GM19455 (cell line): ENCODE results near the gene IL15.
"Not testable (repeated sequence)": the region's sequence is repeated elsewhere in the genome, so short reads cannot be mapped to it uniquely, and the experiment has no call there.

ENCODE experiments used
- ATAC-seq: cut with Tn5 transposase; IDR thresholded peaks from one replicate; pipeline ENCODE4 v1.9.1; 2021; ENCODE audit not compliant: unreplicated experiment

The IL15 gene

DNA sequence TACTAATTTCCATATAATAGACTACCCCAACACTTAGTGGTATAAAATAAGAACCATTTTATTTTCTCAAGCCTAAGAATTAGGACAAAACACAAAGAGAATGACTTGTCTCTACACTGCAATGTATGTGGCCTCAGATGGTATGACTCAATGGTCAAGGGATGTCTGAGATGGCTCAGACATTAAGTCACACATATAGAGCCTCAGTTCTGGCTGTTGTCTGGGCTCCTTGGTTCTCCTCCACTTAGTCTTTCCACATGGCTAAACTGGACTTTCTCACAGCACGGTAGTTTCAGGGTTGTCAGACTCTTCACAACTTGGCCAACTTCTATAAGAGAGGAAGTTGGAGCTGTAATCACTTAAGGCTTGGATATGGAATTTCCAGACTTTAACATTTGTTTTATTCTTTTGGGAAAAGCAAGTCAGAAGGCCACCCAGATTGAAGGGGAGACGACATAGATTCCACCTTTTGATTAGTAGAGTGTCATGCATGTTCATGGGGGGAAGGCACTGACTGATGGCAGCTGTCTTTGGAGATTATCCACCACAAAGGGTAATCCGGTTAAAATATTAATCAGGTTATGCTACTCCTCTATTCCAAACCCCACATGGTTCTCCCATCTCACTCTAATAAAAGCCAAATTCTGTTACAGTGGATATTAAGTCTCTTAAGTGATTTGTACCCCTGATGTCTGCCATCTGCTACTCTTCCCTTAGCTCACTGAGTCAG is 9.4 kb downstream of the IL15 start:
- ATAC-seq: no peak

DNA sequence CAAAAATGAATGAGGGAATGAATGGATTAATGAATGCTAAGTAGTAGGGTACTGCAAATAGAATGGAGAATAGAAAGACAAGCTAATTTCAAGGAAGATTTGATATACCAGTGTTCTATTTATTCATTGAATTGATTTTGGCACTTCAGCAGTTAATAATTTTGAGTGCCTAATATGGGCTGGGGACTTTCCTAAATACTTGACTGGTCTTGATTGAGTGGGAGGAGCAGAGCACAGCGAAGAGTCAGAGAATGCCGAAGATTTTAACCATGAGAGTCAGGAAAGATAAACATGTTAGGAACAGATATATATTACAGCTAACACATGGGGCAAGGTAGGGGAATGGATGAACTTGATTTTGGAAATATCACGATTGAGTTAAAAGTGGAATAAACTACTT is 10.6 kb downstream of the IL15 start:
- ATAC-seq: no peak

DNA sequence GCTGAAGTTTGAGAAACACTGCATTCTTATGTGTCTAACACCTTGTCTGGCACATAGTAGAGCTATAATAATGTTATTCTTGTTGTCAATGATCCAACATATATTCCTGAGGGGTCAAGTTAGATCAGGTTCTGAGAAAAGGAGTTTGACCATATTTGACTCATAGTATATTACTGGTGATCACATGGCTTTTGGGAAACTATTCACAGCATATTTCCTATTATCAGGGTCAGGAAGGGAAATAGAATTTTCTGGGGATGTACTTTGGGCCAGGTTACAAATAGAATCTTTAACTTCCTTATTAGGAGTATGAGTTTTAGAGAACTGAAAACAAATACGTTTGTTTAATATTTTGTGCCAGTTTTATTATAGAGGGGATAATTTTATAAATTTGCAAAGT is 11.6 kb downstream of the IL15 start:
- ATAC-seq: no peak

DNA sequence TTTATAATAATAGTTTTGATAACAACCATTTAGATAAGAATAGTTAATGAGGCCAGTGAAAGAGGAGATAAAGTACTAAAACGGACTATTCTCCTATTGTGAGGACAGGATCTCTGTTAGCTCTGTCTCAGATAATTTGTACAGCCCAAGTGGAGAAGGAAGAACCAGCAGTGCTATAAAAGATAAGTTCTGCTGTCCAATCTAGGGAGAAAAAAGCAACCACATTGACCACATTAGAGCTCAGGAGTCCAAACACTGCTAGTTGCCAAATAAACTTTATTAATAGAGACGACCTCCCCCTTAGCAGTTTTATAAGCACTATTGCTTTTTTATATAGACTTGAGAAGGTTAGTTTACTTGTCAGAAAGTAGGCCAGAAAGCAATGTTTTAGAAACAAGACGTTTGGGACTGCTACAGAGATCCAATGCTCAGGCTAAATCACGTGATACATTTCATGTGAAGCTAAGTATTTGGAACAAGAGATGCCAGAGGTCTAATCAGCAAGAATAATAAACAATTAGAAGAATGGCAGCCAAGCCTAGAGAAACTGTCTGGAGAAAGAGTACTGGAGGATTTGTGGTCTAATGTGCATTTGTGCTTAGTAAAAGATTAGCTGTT is 15.9 kb downstream of the IL15 start:
- ATAC-seq: no peak

DNA sequence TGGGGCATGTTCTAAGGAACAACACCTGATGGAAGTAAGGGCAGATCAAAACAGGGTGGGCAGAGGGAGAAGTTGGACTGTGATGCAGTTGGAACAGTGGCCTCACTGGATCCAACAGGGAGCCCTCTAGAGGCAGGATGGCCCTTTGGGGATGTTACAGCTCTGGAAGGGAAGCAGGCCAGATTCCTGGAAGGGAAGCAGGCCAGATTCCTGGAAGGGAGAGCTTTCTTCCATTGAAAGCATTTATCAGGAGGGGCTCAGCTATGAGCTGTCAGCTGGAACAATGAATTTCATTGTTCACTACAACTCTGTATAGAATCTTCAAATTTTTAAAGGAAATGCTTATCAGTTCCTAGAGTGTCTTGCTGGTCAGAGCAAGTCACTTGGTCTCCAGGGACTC is 17.7 kb downstream of the IL15 start:
- no peak for ATAC-seq

DNA sequence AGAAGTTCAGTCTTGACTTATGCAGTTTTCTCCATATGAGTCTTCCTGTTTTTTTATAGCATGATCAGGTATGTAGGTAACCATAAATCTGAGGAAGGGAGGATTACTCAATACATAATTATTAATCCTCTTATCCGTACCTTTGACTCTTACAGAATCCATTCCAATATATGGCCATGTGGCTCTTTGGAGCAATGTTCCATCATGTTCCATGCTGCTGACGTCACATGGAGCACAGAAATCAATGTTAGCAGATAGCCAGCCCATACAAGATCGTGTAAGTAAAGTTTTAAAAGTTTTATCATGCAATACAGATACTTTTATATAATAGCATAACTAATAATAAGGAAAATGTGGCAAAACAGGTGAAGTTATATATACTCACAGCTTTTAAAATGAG is 19.6 kb downstream of the IL15 start:
- no peak for ATAC-seq

DNA sequence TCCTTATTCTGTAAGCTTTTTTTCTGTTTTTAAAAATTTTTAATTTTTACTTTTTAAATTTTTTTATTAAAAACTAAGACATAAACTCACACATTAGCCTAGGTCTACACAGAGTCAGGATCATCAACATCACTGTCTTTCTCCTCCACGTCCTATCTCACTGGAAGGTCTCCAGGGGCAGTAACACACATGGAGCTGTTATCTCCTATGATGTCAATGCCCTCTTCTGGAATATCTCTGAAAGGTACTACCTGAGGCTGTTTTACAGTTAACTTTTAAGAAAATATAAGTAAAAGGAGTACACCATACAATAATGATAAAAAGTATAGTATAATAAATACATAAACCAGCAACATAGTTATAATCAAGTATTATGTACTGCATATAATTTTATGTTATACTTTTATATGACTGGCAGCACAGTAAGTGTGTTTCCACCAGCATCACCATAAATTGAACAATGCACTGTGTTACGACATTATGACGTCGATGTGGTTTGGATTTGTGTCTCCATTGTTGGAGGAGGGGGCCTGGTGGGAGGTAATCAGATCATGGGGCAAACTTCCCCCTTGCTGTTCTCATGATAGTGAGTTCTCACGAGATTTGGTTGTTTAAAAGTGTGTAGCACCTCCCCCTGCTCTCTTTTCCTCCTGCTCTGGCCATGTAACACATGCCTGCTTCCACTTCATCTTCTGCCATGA is 21.3 kb downstream of the IL15 start:
- peak; percentile 16 for ATAC-seq

DNA sequence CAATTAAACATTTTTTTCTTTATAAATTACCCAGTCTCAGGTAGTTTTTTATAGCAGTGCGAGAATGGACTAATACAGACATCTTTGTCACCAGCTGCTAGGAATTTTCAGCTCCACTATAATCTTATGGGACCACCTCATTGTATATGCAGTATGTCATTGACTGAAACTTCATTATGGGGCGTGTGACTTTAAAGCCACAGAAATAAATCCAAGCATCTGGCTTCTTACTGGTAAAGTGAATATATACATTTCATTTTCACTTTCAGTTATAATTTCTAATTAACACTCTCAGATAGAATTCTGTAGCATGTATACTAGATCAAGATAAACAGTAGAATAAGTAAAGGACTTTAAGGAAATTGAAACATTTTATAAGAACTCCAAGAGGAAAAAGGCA is 21.9 kb downstream of the IL15 start:
- ATAC-seq: peak; percentile 52

DNA sequence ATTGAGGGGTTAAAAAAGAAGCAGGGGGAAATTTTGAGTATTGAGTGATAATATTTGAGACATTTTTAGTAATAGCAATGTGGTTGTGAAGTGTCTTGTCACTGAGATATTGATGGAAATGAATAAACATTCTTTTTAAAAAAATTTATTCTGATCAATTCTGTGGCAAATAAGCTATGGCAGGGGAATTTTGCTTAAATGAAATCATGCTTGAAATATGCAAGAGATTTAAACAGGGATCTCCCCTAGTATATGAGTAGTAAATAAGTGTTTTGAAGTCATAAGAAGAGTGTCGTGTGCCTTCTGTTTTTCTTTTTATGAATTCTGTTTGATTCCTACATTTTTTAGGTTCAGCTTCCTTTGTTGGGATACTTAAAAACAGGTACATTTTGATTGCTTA is 23.2 kb downstream of the IL15 start:
- no peak for ATAC-seq

DNA sequence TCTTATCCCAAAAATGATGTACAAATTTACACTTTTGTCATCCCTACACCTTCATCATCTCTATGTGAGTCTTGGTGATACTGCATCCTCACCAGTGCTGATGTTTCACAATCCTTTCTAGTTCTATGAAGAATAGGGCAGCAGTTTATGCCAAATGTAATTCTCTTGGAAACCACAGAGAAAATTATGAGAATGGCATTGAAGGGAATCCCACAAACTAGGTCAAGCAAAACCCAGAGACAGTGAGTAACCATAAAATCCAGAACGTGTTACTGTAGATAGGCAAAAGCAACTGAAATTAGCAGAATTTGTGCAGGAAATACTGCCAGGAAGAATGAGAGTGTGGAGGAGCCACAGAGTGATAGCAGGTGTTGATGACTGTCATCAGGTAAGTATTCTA is 24.5 kb downstream of the IL15 start:
- ATAC-seq: no peak

DNA sequence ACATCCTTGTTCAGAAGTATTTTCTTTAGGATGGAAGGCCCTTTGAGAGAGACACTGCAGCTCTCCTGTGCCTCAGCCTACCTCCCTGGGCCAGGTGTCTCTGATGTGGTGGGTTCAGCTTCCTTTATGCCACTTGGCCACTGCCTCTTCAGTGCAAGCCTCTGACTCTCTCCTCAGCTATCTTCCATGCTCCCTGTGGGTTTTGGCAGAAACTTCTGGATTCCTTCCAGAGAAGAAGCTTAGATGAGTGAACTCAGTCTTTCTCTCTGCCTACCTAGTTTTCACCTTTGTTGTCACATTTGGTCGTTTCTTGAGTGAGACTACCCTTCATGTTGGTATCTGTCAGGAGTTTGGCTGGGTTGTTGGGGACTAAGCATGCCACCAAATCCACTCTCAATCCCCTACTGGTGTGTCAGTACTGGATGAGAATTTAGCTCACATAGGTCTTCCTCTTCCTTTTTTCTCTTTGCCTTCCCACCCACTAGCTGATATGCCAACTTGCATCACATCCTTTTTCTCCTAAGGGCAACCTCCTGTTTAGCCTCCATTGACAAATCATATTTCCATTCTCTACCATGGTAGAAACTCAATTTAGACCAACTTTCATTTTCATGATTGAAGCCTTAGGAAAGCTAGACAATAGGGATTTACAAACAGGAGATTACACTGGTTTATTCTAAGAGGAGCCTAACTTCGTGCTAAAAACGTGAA is 32.0 kb downstream of the IL15 start:
- no peak for ATAC-seq

DNA sequence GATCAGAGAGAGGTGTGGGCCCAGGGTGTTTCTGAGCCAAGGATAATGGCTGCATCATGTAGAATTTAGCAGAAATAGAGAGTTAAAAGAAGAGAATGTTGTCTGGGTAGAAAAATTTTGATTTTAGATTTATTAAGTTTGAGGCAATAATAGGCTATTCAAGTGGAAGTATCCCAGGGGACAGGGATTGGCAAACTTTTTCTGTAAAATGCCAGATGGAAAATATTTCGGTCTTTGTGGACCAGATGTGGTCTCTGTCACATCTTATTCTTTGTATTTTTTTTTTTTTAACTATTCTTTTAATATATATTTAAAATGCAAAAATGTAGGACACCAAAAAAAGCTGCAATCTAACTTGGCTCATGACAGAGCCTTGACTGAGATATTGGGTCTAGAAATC is 33.1 kb downstream of the IL15 start:
- ATAC-seq: no peak

DNA sequence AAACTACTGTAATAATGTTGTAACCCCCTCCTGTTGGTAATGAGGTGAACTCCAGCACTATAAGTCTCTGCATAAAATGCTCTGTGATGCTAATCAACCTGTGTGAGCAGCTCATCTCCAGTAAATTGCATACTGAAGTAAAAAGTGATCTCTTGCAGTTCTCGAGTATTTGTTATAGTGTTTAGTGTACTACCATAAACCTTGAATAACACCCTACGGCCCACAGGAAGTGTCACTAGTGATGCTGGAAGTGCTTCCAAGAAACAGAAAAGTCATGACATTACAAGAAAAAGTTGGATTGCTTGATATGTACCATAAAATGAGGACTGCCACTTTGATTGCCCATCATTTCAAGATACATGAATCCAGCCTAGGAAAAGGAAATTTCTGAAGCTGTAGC is 39.0 kb downstream of the IL15 start:
- no peak for ATAC-seq

DNA sequence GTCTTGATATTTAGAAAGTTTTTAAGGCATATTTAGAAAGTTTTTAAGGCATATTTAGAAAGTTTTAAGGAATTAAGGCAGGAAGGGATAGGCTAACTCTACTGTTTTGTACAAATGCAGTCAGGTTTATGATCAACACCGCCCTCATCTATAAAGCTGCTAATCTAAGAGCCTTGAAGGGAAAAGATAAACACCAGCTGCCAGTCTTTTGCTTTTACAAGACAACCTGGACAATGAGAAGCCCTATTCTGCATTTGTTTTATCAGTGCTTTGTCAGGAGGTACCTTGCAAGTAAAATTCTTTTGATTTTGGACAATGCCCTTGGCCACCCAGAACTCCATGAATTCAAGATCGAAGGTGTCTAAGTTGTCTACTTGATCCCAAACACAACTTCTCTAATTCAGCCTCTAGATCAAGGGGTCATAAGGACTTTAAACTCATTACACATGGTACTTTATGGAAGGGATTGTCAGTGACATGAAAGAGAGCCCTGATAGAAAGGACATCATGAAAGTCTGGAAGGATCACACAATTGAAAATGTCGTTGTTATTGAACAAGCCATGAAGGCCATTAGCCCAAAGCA is 39.8 kb downstream of the IL15 start:
- no peak for ATAC-seq

DNA sequence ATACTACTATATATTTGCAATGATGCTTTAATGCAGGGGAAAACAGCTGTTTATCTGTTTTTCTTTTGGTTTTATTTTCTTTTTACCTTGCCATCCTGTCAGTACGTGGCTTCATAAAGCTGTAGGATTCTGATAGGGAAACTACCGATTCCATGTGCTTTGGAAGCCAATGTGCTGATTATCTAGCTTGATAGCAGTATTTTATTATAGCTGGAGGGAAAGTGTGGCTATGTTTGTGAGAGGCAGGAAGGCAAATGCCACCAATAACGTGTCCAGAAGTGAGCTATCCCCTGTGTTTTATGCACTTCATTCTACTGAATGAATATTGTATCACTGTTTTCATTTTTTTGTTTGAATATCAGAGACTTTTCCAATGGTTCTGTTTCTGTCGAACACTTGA is 43.7 kb downstream of the IL15 start:
- no peak for ATAC-seq

DNA sequence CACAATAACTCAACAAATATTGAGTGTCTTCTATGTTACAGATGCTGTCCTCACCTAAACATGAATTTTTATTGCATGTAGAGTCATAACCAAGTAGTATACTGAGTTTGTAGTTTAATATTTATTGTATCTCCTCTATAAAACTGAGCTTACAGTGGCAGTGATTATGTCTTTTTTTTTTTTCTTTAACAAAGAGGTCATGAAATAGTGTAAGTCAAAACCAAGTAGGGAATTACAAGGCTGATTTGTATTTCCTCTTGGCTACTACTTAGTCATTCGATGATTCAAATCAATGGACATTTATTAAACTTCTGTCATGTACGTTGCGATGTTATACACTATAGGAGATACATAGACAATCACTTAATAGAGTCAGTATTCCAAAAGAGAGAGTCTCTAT is 48.4 kb downstream of the IL15 start:
- no peak for ATAC-seq

DNA sequence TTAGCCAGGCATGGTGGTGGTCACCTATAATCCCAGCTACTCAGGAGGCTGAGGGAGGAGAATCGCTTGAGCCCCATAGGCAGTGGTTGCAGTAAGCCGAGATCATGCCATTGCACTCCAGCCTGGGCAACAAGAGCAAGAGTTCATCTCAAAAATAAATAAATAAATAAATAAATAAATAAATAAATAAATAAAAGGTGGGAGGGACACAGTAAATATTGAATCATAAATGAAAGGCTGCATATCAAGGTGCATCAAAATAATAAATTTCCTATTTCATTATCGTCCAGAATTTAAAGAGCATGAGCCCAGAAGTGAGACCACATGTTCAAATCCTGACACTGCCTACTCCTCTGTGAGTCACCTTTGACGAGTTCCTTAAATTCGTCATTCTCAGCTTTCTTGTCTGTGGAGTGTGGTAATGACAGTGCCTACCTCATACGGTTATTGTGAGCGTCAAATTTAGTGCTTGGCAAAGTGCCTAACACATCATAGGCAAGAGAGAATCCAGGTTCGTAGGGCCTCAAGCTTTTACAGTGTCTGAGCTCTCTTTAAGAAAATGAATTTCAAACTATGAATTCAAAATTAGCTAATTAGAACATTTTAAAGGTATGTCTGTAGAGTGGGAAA is 49.9 kb downstream of the IL15 start:
- no peak for ATAC-seq

DNA sequence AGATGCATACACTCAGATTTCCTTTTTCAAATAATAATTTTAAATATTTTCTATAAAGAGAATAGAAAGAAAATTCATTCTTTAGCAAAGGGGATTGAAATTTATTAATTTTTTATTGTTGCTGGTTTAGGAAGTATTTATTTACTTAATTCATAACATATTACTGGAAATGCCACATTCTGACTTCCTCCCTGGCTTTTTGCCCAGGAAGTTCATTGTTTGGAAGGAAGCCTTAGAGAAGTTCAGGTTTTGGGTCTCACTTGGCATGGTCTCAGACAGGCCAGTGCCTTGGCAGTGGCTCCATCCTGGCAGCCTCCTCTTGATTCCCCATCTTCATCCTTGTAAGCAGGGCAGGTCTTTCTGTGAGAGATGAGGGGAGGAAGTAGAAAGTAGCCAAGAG is 50.5 kb downstream of the IL15 start:
- no peak for ATAC-seq

DNA sequence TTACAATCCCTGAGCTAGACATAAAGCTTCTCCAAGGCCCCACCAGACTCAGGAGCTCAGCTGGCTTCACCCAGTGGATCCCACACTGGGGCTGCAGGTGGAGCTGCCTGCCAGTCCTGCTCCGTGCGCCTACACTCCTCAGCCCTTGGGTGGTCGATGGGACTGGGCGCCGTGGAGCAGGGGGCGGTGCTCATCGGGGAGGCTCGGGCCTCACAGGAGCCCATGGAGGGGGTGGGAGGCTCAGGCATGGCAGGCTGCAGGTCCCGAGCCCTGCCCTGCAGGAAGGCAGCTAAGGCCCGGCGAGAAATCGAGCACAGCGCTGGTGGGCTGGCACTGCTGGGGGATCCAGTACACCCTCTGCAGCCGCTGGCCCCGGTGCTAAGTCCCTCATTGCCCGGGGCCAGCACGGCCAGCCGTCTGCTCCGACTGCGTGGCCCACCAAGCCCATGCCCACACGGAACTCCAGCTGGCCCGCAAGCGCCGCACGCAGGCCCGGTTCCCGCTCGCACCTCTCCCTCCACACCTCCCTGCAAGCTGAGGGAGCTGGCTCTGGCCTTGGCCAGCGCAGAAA is 53.4 kb downstream of the IL15 start:
- not testable (repeated sequence) for ATAC-seq

DNA sequence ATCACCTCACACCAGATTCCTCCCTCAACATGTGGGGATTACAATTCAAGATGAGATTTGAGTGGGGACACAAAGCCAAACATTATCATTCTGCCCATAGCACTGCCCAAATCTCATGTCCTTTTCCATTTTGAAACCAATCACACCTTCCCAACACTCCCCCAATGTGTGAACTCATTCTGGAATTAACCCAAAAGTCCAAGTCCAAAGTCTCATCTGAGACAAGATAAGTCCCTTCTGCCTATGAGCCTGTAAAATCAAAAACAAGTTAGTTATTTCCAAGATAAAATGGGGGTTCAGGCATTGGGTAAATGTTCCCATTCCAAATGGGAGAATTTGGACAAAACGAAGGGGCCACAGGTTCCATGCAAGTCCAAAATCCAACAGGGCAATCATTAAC is 54.9 kb downstream of the IL15 start:
- ATAC-seq: not testable (repeated sequence)

DNA sequence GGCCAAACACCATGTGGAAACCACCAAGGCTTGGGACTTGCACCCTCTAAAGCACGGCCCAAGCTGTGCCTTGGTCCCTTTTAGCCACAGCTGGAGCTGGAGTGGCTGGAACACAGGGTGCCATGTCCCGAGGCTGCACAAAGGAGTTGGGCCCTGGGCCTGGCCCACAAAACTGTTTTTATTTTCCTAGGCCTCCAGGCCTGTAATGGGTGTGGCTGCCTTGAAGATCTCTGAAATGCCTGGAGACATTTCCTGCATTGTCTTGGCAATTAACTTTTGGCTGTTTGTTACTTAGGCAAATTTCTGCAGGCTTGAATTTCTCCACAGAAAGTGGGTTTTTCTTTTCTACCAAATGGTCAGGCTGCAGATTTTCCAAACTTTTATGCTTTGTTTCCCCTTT is 55.7 kb downstream of the IL15 start:
- ATAC-seq: no peak
